Lung (tissue), 12 donors: Measurements from ENCODE around the gene HSPA1L. TPM values are rescaled to one million over a fixed set of nuclear protein-coding genes. Genes with fewer than 3 reads are reported as not detected.

Source experiments
- ATAC-seq: fragments of 200-7000 bp; cut with Tn5 transposase; one replicate; pipeline ENCODE4 v1.9.1; 2020; ENCODE audit warnings: moderate number of reproducible peaks; ENCODE audit not compliant: insufficient read depth, low FRiP score
- DNase-seq, 3 donors: peaks; one replicate each; pipeline ENCODE4 v3.0.0-alpha.2; 2013 to 2017
- H3K27ac ChIP-seq, 2 donors: one replicate each; pipeline ENCODE4 v1.5.1; 2013; ENCODE audit warnings: mild to moderate bottlenecking in 2 of 2, moderate library complexity in 2 of 2, control low read depth in 1 of 2, inconsistent platforms in 1 of 2, low read depth in 1 of 2, low read length in 1 of 2
- H3K27me3 ChIP-seq, 3 donors: one replicate each; pipeline ENCODE4 v1.5.1; 2013; ENCODE audit warnings: low read length in 2 of 3; ENCODE audit not compliant: control insufficient read depth in 3 of 3, insufficient read depth in 3 of 3
- H3K36me3 ChIP-seq, 4 donors: one replicate each; pipeline ENCODE4 v1.5.1; 2013; ENCODE audit warnings: low read length in 4 of 4, mild to moderate bottlenecking in 1 of 4, moderate library complexity in 1 of 4; ENCODE audit not compliant: control insufficient read depth in 4 of 4, insufficient read depth in 4 of 4
- H3K4me1 ChIP-seq, 5 donors: one replicate each; pipeline ENCODE4 v1.5.1; 2013; ENCODE audit warnings: low read length in 5 of 5, mild to moderate bottlenecking in 2 of 5, moderate library complexity in 1 of 5; ENCODE audit not compliant: control insufficient read depth in 5 of 5, insufficient read depth in 5 of 5
- H3K4me3 ChIP-seq: one replicate; pipeline ENCODE4 v1.5.1; 2013; ENCODE audit warnings: mild to moderate bottlenecking, control low read depth, moderate library complexity
- H3K9ac ChIP-seq, 2 donors: one replicate each; pipeline ENCODE4 v1.5.1; 2013; ENCODE audit warnings: low read length in 2 of 2, control low read depth in 1 of 2; ENCODE audit not compliant: insufficient read depth in 1 of 2
- H3K9me3 ChIP-seq, 4 donors: one replicate each; pipeline ENCODE4 v1.5.1; 2013; ENCODE audit warnings: low read length in 3 of 4, mild to moderate bottlenecking in 1 of 4, moderate library complexity in 1 of 4; ENCODE audit not compliant: control insufficient read depth in 4 of 4, insufficient read depth in 3 of 4
- WGBS, 2 donors: extraction: QIAGEN DNeasy Blood & Tissue Kit; methylation state at CpG; one replicate each; pipeline ENCODE4 v1.1.7; 2013; 5-methylcytosine and 5-hydroxymethylcytosine counted together
- polyA plus RNA-seq, 2 donors: library from polyadenylated mRNA; stranded (reverse); fragments of 200-250 nt; gene quantifications; one replicate each; pipeline ENCODE4 v1.2.1, GENCODE V29; 2013
- total RNA-seq, 2 donors: library from RNA; depleted of rRNA in 1 of 2; stranded (reverse); fragments of >200 nt in 1 of 2; gene quantifications; one replicate each; pipeline ENCODE4 v1.2.1, GENCODE V29; 2014 to 2021
- TF ChIP-seq, protein P1 (sequence below): IDR thresholded peaks from 2 replicates; pipeline ENCODE4 v1.5.1; 2012; ENCODE audit warnings: mild to moderate bottlenecking; ENCODE audit errors: control extremely low read depth, extremely low read depth
- donor health status: control.
- donor health status: control.
- donor health status: Bipolar disorder and iron deficiency.
- donor health status: healthy.
- donor health status: DM: yes; HTN: yes; CAD: no.

The HSPA1L gene
- total and polyA plus RNA-seq, 4 donors = 1.0 to 2.3 (median 1.6) TPM

GRCh38 chr6:31797588-31797987, 17.5 kb downstream of the HSPA1L start:
- H3K9me3 ChIP-seq = no peaks in the 10 kb centered on the region
- TF ChIP-seq, protein P1, sequence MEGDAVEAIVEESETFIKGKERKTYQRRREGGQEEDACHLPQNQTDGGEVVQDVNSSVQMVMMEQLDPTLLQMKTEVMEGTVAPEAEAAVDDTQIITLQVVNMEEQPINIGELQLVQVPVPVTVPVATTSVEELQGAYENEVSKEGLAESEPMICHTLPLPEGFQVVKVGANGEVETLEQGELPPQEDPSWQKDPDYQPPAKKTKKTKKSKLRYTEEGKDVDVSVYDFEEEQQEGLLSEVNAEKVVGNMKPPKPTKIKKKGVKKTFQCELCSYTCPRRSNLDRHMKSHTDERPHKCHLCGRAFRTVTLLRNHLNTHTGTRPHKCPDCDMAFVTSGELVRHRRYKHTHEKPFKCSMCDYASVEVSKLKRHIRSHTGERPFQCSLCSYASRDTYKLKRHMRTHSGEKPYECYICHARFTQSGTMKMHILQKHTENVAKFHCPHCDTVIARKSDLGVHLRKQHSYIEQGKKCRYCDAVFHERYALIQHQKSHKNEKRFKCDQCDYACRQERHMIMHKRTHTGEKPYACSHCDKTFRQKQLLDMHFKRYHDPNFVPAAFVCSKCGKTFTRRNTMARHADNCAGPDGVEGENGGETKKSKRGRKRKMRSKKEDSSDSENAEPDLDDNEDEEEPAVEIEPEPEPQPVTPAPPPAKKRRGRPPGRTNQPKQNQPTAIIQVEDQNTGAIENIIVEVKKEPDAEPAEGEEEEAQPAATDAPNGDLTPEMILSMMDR = no peak
- peaks cover 0 to 12% (median 7%) of the 10 kb centered on the region in 4 donors for H3K36me3 ChIP-seq
- no peak overlapping the region for H3K9ac ChIP-seq
- no peak overlapping the region for H3K4me3 ChIP-seq
- peaks cover 0 to 13% (median 5%) of the 10 kb centered on the region in 5 donors for H3K4me1 ChIP-seq
- H3K27ac ChIP-seq = no peak overlapping the region
- no peaks in the 10 kb centered on the region for H3K27me3 ChIP-seq
- ATAC-seq (no peak), DNase-seq (peak in 1 of 3 donors; percentile 20)
- WGBS, 2 donors = 24 to 31% methylated on average over 5 of the region's 5 CpGs

DNA sequence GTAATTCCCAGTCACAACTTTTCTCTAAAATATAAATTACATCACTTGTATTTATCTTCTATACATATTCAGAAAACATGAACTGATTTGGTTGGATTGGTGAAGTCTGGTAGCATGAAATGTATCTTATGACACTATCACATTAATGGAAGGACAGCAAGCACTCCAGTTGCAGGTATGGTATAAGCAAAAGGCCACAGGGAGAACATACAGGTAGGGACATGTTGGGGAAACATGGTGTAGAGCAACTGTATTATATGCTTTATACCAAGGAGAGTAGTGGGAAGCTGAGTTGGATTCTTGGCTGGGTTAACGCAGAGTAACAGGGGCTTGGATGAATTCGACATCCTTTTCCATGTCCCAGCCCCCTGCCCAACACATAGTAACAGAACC, 18.1 kb downstream of the HSPA1L start:
- peaks cover 0 to 12% (median 10%) of the 10 kb centered on the region in 4 donors for H3K36me3 ChIP-seq
- DNase-seq = no peak
- H3K27me3 ChIP-seq = no peaks in the 10 kb centered on the region
- peaks cover 0 to 13% (median 5%) of the 10 kb centered on the region in 5 donors for H3K4me1 ChIP-seq
- H3K27ac ChIP-seq = no peak overlapping the region
- H3K4me3 ChIP-seq = no peak overlapping the region
- no peak overlapping the region for H3K9ac ChIP-seq
- WGBS, 2 donors = 86 to 87% methylated on average over 2 of the region's 2 CpGs
- TF ChIP-seq, protein P1 = no peak
- H3K9me3 ChIP-seq = no peaks in the 10 kb centered on the region
- no peak for ATAC-seq

GRCh38 chr6:31795616-31796298, 19.3 kb downstream of the HSPA1L start, which contains the start of gene VARS1:
VARS1 (minus strand) TSS chr6:31795752; CDS start chr6:31795217, 535 bp downstream.
- H3K4me3 ChIP-seq = peak within 1 kb of the TSS; percentile 71
- TF ChIP-seq, protein P1 = peak; percentile 57
- H3K9me3 ChIP-seq = no peaks in the 10 kb centered on the region
- peaks cover 0 to 14% (median 11%) of the 10 kb centered on the region in 4 donors for H3K36me3 ChIP-seq
- H3K4me1 ChIP-seq = peaks cover 0 to 13% (median 5%) of the 10 kb centered on the region in 5 donors
- no peaks in the 10 kb centered on the region for H3K27me3 ChIP-seq
- H3K9ac ChIP-seq = peak within 1 kb of the TSS; percentile 78 to 84
- DNase-seq = peak; percentile 87 to 93 (median 91)
- H3K27ac ChIP-seq = peak within 1 kb of the TSS; percentile 97 to 99
- WGBS, 2 donors = 0 to 1% methylated on average over 50 to 75 of the region's 75 CpGs
- ATAC-seq = peak; percentile 97
